Large intestine (tissue), 3 donors: ENCODE results near the gene PPTC7. TPM values are rescaled to one million over a fixed set of nuclear protein-coding genes. Genes with fewer than 3 reads are reported as not detected.
"Not testable (repeated sequence)": the region's sequence is repeated elsewhere in the genome, so short reads cannot be mapped to it uniquely, and the experiment has no call there.

Experiments used
- DNase-seq, 2 donors: peaks; one replicate each; pipeline versions ENCODE4 v3.0.0 to v3.0.0-alpha.2; 2013
- H3K27ac ChIP-seq: one replicate; pipeline ENCODE4 v1.5.1; 2013; ENCODE audit warnings: low read length
- H3K27me3 ChIP-seq: 2 replicates; pipeline ENCODE4 v1.6.1; 2013; ENCODE audit warnings: low read length; ENCODE audit not compliant: control insufficient read depth, insufficient read depth
- H3K36me3 ChIP-seq: 2 replicates; pipeline ENCODE4 v1.6.1; 2013; ENCODE audit warnings: low read length; ENCODE audit not compliant: control insufficient read depth, insufficient read depth
- H3K4me1 ChIP-seq: one replicate; pipeline ENCODE4 v1.6.1; 2013; ENCODE audit warnings: low read length; ENCODE audit not compliant: control insufficient read depth, insufficient read depth
- H3K4me3 ChIP-seq: one replicate; pipeline ENCODE4 v1.5.1; 2013; ENCODE audit warnings: low read length
- H3K9me3 ChIP-seq: one replicate; pipeline ENCODE4 v1.6.1; 2013; ENCODE audit warnings: mild to moderate bottlenecking, low read depth, low read length, moderate library complexity; ENCODE audit not compliant: control insufficient read depth
- WGBS: methylation state at CpG from one replicate; pipeline ENCODE4 v1.1.5; 2013; ENCODE audit warnings: low lambda C conversion rate; ENCODE audit not compliant: insufficient coverage; 5-methylcytosine and 5-hydroxymethylcytosine counted together
- polyA plus RNA-seq: library from polyadenylated mRNA; unstranded; fragments of 120-200 nt; gene quantifications from one replicate; pipeline ENCODE4 v1.2.1, GENCODE V29; 2013

The PPTC7 gene
- polyA plus RNA-seq, 1 donor = 20.5 TPM

DNA sequence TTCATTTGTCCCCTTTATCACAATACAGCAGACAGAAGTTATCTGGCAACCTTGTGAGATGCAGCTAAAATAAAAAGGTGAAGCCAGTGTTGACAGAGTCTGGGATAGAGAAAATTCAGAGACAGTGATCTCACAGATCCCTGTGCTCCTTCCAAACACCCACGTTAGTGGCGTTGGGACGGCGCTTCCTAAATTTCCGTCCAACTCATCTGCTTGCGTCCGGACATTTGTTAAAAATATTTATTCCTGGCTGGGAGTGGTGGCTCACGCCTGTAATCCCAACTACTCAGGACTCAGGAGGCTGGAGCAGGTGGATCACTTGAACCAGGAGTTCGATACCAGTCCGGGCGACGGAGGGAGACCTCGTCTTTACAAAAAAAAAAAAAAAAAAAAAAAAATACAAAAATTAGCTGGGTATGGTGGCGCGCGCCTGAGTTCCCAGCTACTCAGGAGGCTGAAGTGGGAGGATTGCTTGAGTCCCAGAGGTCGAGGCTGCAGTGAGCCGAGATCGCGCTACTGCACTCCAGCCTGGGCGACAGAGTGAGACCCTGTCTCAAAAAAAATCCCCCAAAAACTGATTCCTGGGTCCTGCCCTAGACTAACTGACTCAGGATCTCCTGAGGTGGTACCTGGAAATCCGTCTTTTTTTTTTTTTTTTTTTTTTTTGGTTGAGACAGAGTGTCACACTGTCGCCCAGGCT is 30.1 kb upstream of the PPTC7 start:
- Histone ChIP-seq H3K4me1 (peaks cover 3% of the 10 kb centered on the region), H3K27ac (peak overlapping the region; percentile 23), H3K4me3 (peak overlapping the region; percentile 75), H3K27me3 (no peaks in the 10 kb centered on the region), H3K9me3 (no peaks in the 10 kb centered on the region), H3K36me3 (no peaks in the 10 kb centered on the region)
- no peak for DNase-seq
- WGBS = no CpG with 5 or more reads among the region's 23 CpGs

- Histone ChIP-seq H3K36me3 (no peaks in the 10 kb centered on the region), H3K27me3 (no peaks in the 10 kb centered on the region), H3K27ac (no peak overlapping the region), H3K4me3 (no peak overlapping the region), H3K4me1 (no peaks in the 10 kb centered on the region), H3K9me3 (no peaks in the 10 kb centered on the region)
- WGBS = 100% methylated on average over 1 of the region's 8 CpGs
- no peak for DNase-seq
Observed at GRCh38 chr12:110606253-110606611, 23.1 kb upstream of the PPTC7 start.

- not testable (repeated sequence) for H3K27ac ChIP-seq, H3K36me3 ChIP-seq, H3K4me1 ChIP-seq, H3K4me3 ChIP-seq, H3K9me3 ChIP-seq, H3K27me3 ChIP-seq
- WGBS = 33% methylated on average over 2 of the region's 14 CpGs
- DNase-seq = peak in 1 of 2 donors; percentile 40
Observed at GRCh38 chr12:110602085-110602814, 19.1 kb upstream of the PPTC7 start.

- Histone ChIP-seq H3K36me3 (no peaks in the 10 kb centered on the region), H3K4me3 (no peak overlapping the region), H3K27ac (no peak overlapping the region), H3K4me1 (no peaks in the 10 kb centered on the region), H3K9me3 (no peaks in the 10 kb centered on the region), H3K27me3 (no peaks in the 10 kb centered on the region)
- peak in 1 of 2 donors; percentile 34 for DNase-seq
- WGBS = no CpG with 5 or more reads among the region's 4 CpGs
Observed at GRCh38 chr12:110600254-110600653, 17.1 kb upstream of the PPTC7 start.

DNA sequence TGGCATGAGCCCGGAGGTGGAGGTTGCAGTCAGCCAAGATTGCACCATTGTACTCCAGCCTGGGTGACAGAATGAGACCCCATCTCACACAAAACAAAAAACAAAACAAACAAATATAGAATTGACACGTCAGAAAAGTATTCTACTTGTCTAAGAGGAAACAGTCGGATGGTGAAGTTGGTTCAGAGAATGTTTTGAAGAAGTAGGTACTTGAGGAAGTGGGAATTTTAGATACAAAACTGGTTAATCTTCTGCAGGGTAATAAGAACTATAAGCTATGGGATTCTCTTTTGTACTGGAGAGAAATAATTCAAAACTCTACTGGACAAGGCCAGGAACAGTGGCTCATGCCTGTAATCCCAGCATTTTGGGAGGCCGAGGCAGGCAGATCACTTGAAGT is 16.2 kb upstream of the PPTC7 start:
- Histone ChIP-seq H3K4me3 (no peak overlapping the region), H3K4me1 (no peaks in the 10 kb centered on the region), H3K36me3 (no peaks in the 10 kb centered on the region), H3K9me3 (no peaks in the 10 kb centered on the region), H3K27me3 (no peaks in the 10 kb centered on the region), H3K27ac (no peak overlapping the region)
- DNase-seq = no peak
- 84% methylated on average over 2 of the region's 4 CpGs for WGBS

GRCh38 chr12:110597885-110598284 is 14.8 kb upstream of the PPTC7 start:
- Histone ChIP-seq H3K27ac (no peak overlapping the region), H3K4me3 (no peak overlapping the region), H3K9me3 (no peaks in the 10 kb centered on the region), H3K36me3 (no peaks in the 10 kb centered on the region), H3K27me3 (no peaks in the 10 kb centered on the region), H3K4me1 (no peaks in the 10 kb centered on the region)
- WGBS = no CpG with 5 or more reads among the region's 1 CpG
- no peak for DNase-seq

DNA sequence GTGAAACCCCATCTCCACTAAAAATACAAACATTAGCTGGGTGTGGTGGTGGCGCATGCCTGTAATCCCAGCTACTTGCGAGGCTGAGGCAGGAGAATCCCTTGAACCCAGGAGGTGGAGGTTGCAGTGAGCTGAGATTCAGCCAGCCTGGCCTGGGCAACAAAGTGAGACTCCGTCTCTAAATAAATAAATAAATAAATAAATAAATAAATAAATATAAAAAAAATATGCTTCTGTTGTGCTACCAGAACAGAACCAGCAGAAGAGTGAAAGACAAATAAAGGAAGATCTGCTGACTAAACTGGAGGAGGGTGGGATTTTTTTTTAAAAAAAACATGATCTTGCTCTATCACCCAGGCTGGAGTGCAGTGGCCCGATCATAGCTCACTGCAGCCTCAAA is 9.8 kb upstream of the PPTC7 start:
- H3K4me1 ChIP-seq = peaks cover 12% of the 10 kb centered on the region
- not testable (repeated sequence) for H3K4me3 ChIP-seq, H3K27ac ChIP-seq, H3K27me3 ChIP-seq, DNase-seq, H3K36me3 ChIP-seq, H3K9me3 ChIP-seq
- 100% methylated on average over 1 of the region's 4 CpGs for WGBS

- H3K27ac ChIP-seq = peak overlapping the region; percentile 41
- H3K27me3 ChIP-seq = no peaks in the 10 kb centered on the region
- no CpG with 5 or more reads among the region's 5 CpGs for WGBS
Observed at GRCh38 chr12:110592078-110592477, 9.0 kb upstream of the PPTC7 start.

DNA sequence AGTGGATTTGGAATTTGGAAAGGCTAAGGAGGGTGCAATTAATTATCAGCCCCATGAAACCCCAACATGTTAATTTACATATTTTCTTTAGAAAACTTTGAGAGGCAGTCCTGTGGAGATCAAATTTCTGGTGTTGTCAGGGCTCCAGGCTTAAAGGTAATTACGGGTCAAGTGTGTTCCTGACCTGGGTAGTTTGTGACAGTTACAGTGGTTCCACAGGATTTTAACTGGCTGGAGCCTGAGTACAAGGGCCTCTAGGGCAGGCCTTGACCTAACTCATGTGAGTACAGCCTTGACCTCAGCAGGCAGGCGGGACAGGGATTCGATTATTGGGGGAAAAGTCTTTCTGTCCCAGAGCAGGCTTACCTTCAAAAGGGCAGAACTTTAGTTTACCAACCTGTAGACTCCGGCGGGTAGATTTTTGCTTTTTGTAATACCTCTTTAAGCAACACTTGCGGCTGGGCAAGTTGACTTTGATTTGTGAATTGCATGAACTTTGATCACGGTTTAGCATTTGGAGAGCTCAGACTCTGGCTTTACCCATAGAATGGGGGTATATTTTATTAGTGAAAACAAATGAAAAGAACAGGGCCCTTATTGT is 8.4 kb upstream of the PPTC7 start:
- H3K9me3 ChIP-seq = no peaks in the 10 kb centered on the region

More at GRCh38 chr12:110592078-110592477, 9.0 kb upstream of the PPTC7 start:
- Histone ChIP-seq H3K4me3 (no peak overlapping the region), H3K36me3 (no peaks in the 10 kb centered on the region), H3K9me3 (no peaks in the 10 kb centered on the region), H3K4me1 (peaks cover 12% of the 10 kb centered on the region)
- no peak for DNase-seq

DNA sequence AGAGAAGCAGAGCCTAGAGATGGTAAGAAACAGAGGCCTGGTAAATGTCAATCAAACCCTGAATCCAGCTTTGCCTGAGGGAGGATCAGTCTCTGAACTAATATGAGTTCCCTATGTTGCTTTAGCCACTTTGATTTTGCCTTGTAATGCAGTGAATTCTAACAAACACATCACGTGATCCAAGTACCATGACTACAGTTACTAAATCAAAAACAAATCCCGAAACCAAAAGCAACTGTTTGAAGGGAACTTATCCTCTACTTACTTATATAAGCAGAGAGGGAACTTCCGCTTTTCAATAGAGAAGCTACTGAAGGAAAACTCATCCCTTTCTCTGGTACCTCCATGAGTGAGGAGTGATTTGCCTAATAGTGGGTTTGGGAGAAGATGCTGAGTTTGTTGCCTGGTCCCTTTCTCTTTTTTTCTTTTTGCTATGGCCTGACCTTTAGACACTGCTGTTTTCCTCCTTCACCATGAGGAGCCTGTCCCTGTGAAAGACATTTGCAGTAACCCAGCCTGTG is 7.7 kb upstream of the PPTC7 start:
- H3K36me3 ChIP-seq = no peaks in the 10 kb centered on the region
- H3K27ac ChIP-seq = peak overlapping the region; percentile 59
- no peaks in the 10 kb centered on the region for H3K27me3 ChIP-seq
- WGBS = no CpG with 5 or more reads among the region's 3 CpGs
- peak in 1 of 2 donors; percentile 66 for DNase-seq
- H3K4me1 ChIP-seq = peaks cover 12% of the 10 kb centered on the region
- H3K4me3 ChIP-seq = no peak overlapping the region
- no peaks in the 10 kb centered on the region for H3K9me3 ChIP-seq

More for the DNA sequence above, 8.4 kb upstream of the PPTC7 start:
- WGBS = no CpG with 5 or more reads among the region's 7 CpGs
- H3K36me3 ChIP-seq = no peaks in the 10 kb centered on the region
- H3K27ac ChIP-seq = peak overlapping the region; percentile 41
- H3K27me3 ChIP-seq = no peaks in the 10 kb centered on the region
- H3K4me1 ChIP-seq = peaks cover 12% of the 10 kb centered on the region
- H3K4me3 ChIP-seq = no peak overlapping the region
- DNase-seq = peak in 1 of 2 donors; percentile 55
